ENCODE results near the gene MARCHF11. TPM values are rescaled to one million over a fixed set of nuclear protein-coding genes. Genes with fewer than 3 reads are reported as not detected.

Gene MARCHF11
- total and polyA plus RNA-seq, 2 donors from 2014 or later, result 0.47 TPM; not detected in 1

GRCh38 chr5:16049761-16050160 is 129.8 kb downstream of the MARCHF11 start:
- H3K36me3 ChIP-seq (ENCODE audit: control insufficient read depth in 2 of 3, insufficient read depth in 3 of 3, low read length in 3 of 3), result no peaks in the 10 kb centered on the region
- intact Hi-C loops (cut with DNase I), result no loop called here
- H3K27ac ChIP-seq (ENCODE audit: low read depth in 2 of 2, low read length in 2 of 2), result no peak overlapping the region
- no peak for FAIRE-seq
- no peak for TF ChIP-seq CTCF (IDR thresholded peaks at IDR 0.05; ENCODE audit: borderline replicate concordance, extremely low read depth, insufficient read depth)
- H3K9ac ChIP-seq (ENCODE audit: low read length in 3 of 3), result no peak overlapping the region
- no peak for DNase-seq
- H3K4me3 ChIP-seq (ENCODE audit: low read length in 3 of 3), result no peak overlapping the region
- no peaks in the 10 kb centered on the region for H3K4me1 ChIP-seq (ENCODE audit: control insufficient read depth in 2 of 3, insufficient read depth in 2 of 3, low read depth in 1 of 3, low read length in 3 of 3)
- no peaks in the 10 kb centered on the region for H3K9me3 ChIP-seq (ENCODE audit: control insufficient read depth in 2 of 3, insufficient read depth in 1 of 3, low read length in 3 of 3)
- no peaks in the 10 kb centered on the region for H3K27me3 ChIP-seq (ENCODE audit: control insufficient read depth, insufficient read depth, low read length)

- no peak for TF ChIP-seq CTCF (IDR thresholded peaks at IDR 0.05; ENCODE audit: borderline replicate concordance, extremely low read depth, insufficient read depth)
- Histone ChIP-seq H3K27me3 (ENCODE audit: control insufficient read depth, insufficient read depth, low read length) (no peaks in the 10 kb centered on the region), H3K9ac (ENCODE audit: low read length in 3 of 3) (no peak overlapping the region), H3K36me3 (ENCODE audit: control insufficient read depth in 2 of 3, insufficient read depth in 3 of 3, low read length in 3 of 3) (no peaks in the 10 kb centered on the region), H3K27ac (ENCODE audit: low read depth in 2 of 2, low read length in 2 of 2) (no peak overlapping the region), H3K9me3 (ENCODE audit: control insufficient read depth in 2 of 3, insufficient read depth in 1 of 3, low read length in 3 of 3) (no peaks in the 10 kb centered on the region), H3K4me1 (ENCODE audit: control insufficient read depth in 2 of 3, insufficient read depth in 2 of 3, low read depth in 1 of 3, low read length in 3 of 3) (no peaks in the 10 kb centered on the region), H3K4me3 (ENCODE audit: low read length in 3 of 3) (no peak overlapping the region)
- no peak for DNase-seq
- intact Hi-C loops (cut with DNase I), result no loop called here
- no peak for FAIRE-seq
Observed at GRCh38 chr5:16048132-16048531, 131.5 kb downstream of the MARCHF11 start.

DNA sequence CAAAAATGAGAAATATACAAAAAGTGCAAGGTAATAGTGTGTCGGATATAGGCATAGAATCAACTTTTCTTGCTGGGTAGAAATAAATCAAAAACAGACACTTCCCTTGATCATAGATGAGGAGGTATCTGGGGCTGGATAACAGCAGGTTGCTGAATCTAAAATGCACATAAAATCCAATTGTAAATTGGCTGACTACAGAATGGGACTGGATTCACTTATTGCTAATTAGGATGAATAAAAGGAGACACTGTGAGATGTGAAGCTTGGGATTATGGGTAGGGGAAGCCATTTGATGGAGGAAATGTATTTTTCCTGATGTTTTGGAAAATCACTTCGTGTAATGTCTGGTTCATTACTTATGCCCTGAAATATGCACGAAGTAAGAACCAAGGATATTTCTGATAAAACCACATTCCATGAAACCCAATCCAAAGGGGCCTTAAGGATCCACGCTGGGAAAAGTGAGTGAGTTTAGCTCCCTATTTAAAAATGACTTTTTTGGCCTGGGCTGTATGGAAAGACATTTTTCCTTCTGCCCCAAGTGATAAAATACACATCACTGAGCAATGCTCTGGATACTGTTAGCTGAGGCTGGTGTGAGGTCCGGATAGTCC is 136.1 kb downstream of the MARCHF11 start:
- H3K4me3 ChIP-seq (ENCODE audit: low read length in 3 of 3), result no peak overlapping the region
- FAIRE-seq, result no peak
- no peak overlapping the region for H3K27ac ChIP-seq (ENCODE audit: low read depth in 2 of 2, low read length in 2 of 2)
- no peaks in the 10 kb centered on the region for H3K9me3 ChIP-seq (ENCODE audit: control insufficient read depth in 2 of 3, insufficient read depth in 1 of 3, low read length in 3 of 3)
- intact Hi-C loops (cut with DNase I), result no loop called here
- no peak for TF ChIP-seq CTCF (IDR thresholded peaks at IDR 0.05; ENCODE audit: borderline replicate concordance, extremely low read depth, insufficient read depth)
- no peaks in the 10 kb centered on the region for H3K36me3 ChIP-seq (ENCODE audit: control insufficient read depth in 2 of 3, insufficient read depth in 3 of 3, low read length in 3 of 3)
- H3K4me1 ChIP-seq (ENCODE audit: control insufficient read depth in 2 of 3, insufficient read depth in 2 of 3, low read depth in 1 of 3, low read length in 3 of 3), result no peaks in the 10 kb centered on the region
- H3K27me3 ChIP-seq (ENCODE audit: control insufficient read depth, insufficient read depth, low read length), result no peaks in the 10 kb centered on the region
- H3K9ac ChIP-seq (ENCODE audit: low read length in 3 of 3), result no peak overlapping the region
- no peak for DNase-seq
